ENCODE data around the gene TCF7. TPM values are rescaled to one million over a fixed set of nuclear protein-coding genes. Genes with fewer than 3 reads are reported as not detected.

TCF7 gene
- total RNA-seq, 1 donor from 2014 or later: 7.0 TPM

GRCh38 chr5:134133188-134133994 lies 18.9 kb downstream of the TCF7 start:
- peaks cover 24% of the 10 kb centered on the region for H3K36me3 ChIP-seq
- H3K27ac ChIP-seq: no peak overlapping the region
- peaks cover 22% of the 10 kb centered on the region for H3K4me1 ChIP-seq
- no peak for ATAC-seq
- peak; percentile 53 for DNase-seq
- intact Hi-C loops (cut with DNase I): loop anchor here (10.0 kb wide), 1 partner anchor 89 kb away; no protein-coding TSS in a partner anchor
- TF ChIP-seq CTCF (IDR thresholded peaks at IDR 0.05): no peak
- no peaks in the 10 kb centered on the region for H3K9me3 ChIP-seq
- H3K4me3 ChIP-seq: no peak overlapping the region
- H3K27me3 ChIP-seq: no peaks in the 10 kb centered on the region

DNA sequence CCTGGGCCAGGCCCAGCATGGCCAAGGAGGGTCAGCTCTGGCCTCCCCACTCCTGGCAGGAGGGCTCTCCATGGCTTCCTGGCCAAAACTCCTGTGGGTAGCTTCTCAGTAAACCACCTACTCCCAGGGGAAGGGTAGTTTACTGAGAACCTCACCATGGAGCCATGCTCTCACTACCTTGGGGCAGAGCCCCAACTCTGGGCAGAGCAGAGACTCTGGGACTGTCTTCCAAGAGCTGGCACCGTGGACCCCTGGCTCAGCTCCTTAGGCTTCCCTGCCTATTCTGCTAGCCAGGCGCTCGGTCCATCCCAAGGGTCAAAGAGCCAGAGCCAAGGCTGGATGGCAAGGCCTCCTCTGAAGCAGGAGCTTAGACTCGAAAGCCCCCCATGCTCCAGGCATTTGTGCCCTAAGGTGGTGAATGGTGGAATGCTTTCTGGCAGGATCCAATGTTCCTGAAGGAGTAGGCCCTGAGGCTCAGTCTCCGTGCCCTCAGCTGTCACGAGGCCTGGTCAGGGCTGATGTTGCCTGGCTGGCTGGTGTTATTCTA lies 19.6 kb downstream of the TCF7 start:
- intact Hi-C loops (cut with DNase I): loop anchor here (10.0 kb wide), 1 partner anchor 89 kb away; no protein-coding TSS in a partner anchor
- H3K36me3 ChIP-seq: peaks cover 24% of the 10 kb centered on the region
- H3K27ac ChIP-seq: no peak overlapping the region
- no peaks in the 10 kb centered on the region for H3K9me3 ChIP-seq
- H3K4me3 ChIP-seq: no peak overlapping the region
- peak; percentile 57 for DNase-seq
- H3K27me3 ChIP-seq: no peaks in the 10 kb centered on the region
- H3K4me1 ChIP-seq: peaks cover 16% of the 10 kb centered on the region
- TF ChIP-seq CTCF (IDR thresholded peaks at IDR 0.05): no peak
- ATAC-seq: no peak

- DNase-seq (peak; percentile 16), ATAC-seq (no peak)
- peaks cover 24% of the 10 kb centered on the region for H3K36me3 ChIP-seq
- intact Hi-C loops (cut with DNase I): loop anchor here (10.0 kb wide), 1 partner anchor 90 kb away; no protein-coding TSS in a partner anchor
- peaks cover 6% of the 10 kb centered on the region for H3K4me1 ChIP-seq
- no peaks in the 10 kb centered on the region for H3K27me3 ChIP-seq
- H3K27ac ChIP-seq: no peak overlapping the region
- H3K4me3 ChIP-seq: no peak overlapping the region
- no peak for TF ChIP-seq CTCF (IDR thresholded peaks at IDR 0.05)
- H3K9me3 ChIP-seq: no peaks in the 10 kb centered on the region
Observed at GRCh38 chr5:134135091-134135655, 20.7 kb downstream of the TCF7 start.

DNA sequence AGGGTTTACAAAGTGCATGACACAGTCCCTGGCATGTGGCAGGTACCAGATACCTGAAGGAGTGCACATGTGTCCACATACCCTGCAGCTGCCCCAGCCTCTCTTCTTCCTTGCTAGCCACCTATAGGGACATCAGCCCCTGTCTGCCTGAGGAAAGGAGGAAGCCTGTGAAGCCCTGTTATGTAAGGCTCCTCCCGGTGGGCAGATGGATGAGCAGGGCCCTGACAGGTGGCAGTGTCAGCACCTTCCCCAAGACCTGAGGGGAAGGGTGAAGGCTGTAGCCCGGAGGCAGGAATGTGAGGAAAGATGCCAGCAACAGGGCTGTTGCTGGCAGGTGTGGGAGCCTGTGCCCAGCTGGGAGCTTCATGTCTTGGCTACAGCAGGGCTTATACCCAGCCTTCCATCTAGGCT lies 21.7 kb downstream of the TCF7 start:
- no peak overlapping the region for H3K4me3 ChIP-seq
- no peaks in the 10 kb centered on the region for H3K27me3 ChIP-seq
- no peaks in the 10 kb centered on the region for H3K9me3 ChIP-seq
- H3K27ac ChIP-seq: no peak overlapping the region
- DNase-seq (peak; percentile 29), ATAC-seq (no peak)
- no peak for TF ChIP-seq CTCF (IDR thresholded peaks at IDR 0.05)
- H3K36me3 ChIP-seq: peaks cover 31% of the 10 kb centered on the region
- peaks cover 3% of the 10 kb centered on the region for H3K4me1 ChIP-seq
- intact Hi-C loops (cut with DNase I): loop anchor here (10.0 kb wide), 1 partner anchor 91 kb away; no protein-coding TSS in a partner anchor

DNA sequence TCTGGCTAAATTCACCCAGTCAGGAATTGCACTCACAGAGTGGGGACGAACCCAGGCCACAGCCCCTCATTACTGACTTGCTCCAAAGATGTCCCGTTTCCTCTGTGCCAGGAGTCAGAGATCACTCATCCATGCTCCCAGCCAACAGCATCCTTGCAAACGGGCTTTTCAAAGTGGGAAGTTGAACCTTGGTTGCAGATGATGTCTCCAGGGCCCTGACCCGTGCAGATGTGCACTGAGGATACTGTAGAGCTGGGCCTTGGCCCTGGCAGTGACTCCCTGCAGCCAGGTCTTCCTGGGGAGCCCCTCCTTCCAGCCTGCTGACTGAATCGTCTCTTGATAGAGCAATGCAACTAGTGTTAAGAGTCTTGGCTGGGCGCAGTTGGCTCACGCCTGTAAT lies 22.3 kb downstream of the TCF7 start:
- Histone ChIP-seq H3K9me3 (no peaks in the 10 kb centered on the region), H3K27me3 (no peaks in the 10 kb centered on the region), H3K4me1 (no peaks in the 10 kb centered on the region), H3K27ac (no peak overlapping the region), H3K4me3 (no peak overlapping the region), H3K36me3 (peaks cover 37% of the 10 kb centered on the region)
- intact Hi-C loops (cut with DNase I): loop anchor here (10.0 kb wide), 1 partner anchor 92 kb away; no protein-coding TSS in a partner anchor
- DNase-seq: peak; percentile 23
- no peak for ATAC-seq
- no peak for TF ChIP-seq CTCF (IDR thresholded peaks at IDR 0.05)

Data from upper lobe of right lung (tissue), 1 donor.